A549 (cell line): ENCODE measurements around the gene RNF44.

Source experiments
- CEBPB ChIP-seq, 2 experiments: fragments of >200 bp in 1 of 2; sonication (Bioruptor Twin) in 1 of 2; formaldehyde crosslinking in 1 of 2; IDR thresholded peaks; 2 replicates each; pipeline ENCODE4 v1.6.1; 2012 to 2016
- E2F6 ChIP-seq: IDR thresholded peaks from 2 replicates; pipeline ENCODE4 v1.6.1; 2012; ENCODE audit warnings: low read depth, borderline replicate concordance
- EP300 ChIP-seq, 2 experiments: fragments of >200 bp; sonication (Bioruptor Twin); formaldehyde crosslinking; IDR thresholded peaks; 2 replicates in 1 of 2; 3 replicates in 1 of 2; pipeline ENCODE4 v1.6.1; 2016 to 2017
- HMGXB4 ChIP-seq: fragments of 250-450 bp; sonication (Bioruptor Pico); IDR thresholded peaks from 2 replicates; pipeline ENCODE4 v1.5.0; 2021; ENCODE audit warnings: mild to moderate bottlenecking, moderate library complexity, borderline replicate concordance
- KDM5A ChIP-seq: fragments of 200-600 bp; sonication (generic); IDR thresholded peaks from 2 replicates; pipeline ENCODE4 v1.6.1; 2016; ENCODE audit warnings: antibody characterized with exemption, mild to moderate bottlenecking
- POLR2A ChIP-seq: IDR thresholded peaks from 2 replicates; pipeline ENCODE4 v1.6.1; 2012; ENCODE audit warnings: mild to moderate bottlenecking, low read length
- RAD21 ChIP-seq, 2 experiments: fragments of >200 bp in 1 of 2; sonication (Bioruptor Twin) in 1 of 2; formaldehyde crosslinking in 1 of 2; IDR thresholded peaks in 1 of 2; conservative IDR thresholded peaks in 1 of 2; 2 replicates in 1 of 2; 3 replicates in 1 of 2; pipeline ENCODE4 v1.6.1; 2012 to 2018; ENCODE audit warnings: inconsistent platforms in 1 of 2
- ZNF302 ChIP-seq: fragments of 250-450 bp; sonication (Bioruptor Pico); IDR thresholded peaks from 2 replicates; pipeline ENCODE4 v1.9.0; 2021; ENCODE audit warnings: inconsistent platforms, mild to moderate bottlenecking, moderate library complexity
- TF ChIP-seq, protein P1 (sequence below): fragments of >200 bp; sonication (Bioruptor Twin); formaldehyde crosslinking; IDR thresholded peaks from 3 replicates; pipeline ENCODE4 v1.5.1; 2016

GRCh38 chr5:176583076-176583475 lies 45.9 kb upstream of the RNF44 start:
- no peak for TF ChIP-seq POLR2A
- TF ChIP-seq EP300 (IDR thresholded peaks at IDR 0.05) = no peak
- TF ChIP-seq RAD21 (conservative IDR thresholded peaks at IDR 0.05 in 1 of 2, IDR thresholded peaks at IDR 0.05 in 1 of 2) = no peak
- TF ChIP-seq ZNF302 (CRISPR knock-in tag) = no peak
- no peak for TF ChIP-seq E2F6
- TF ChIP-seq, protein P1, sequence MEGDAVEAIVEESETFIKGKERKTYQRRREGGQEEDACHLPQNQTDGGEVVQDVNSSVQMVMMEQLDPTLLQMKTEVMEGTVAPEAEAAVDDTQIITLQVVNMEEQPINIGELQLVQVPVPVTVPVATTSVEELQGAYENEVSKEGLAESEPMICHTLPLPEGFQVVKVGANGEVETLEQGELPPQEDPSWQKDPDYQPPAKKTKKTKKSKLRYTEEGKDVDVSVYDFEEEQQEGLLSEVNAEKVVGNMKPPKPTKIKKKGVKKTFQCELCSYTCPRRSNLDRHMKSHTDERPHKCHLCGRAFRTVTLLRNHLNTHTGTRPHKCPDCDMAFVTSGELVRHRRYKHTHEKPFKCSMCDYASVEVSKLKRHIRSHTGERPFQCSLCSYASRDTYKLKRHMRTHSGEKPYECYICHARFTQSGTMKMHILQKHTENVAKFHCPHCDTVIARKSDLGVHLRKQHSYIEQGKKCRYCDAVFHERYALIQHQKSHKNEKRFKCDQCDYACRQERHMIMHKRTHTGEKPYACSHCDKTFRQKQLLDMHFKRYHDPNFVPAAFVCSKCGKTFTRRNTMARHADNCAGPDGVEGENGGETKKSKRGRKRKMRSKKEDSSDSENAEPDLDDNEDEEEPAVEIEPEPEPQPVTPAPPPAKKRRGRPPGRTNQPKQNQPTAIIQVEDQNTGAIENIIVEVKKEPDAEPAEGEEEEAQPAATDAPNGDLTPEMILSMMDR = no peak
- no peak for TF ChIP-seq CEBPB (IDR thresholded peaks at IDR 0.05)
- TF ChIP-seq HMGXB4 (CRISPR knock-in tag) = no peak
- TF ChIP-seq KDM5A = no peak
